Suprapubic skin (tissue), 3 donors: ENCODE data around the gene BLOC1S4.

ENCODE experiments used
- EP300 ChIP-seq: sonication (generic); formaldehyde crosslinking; IDR thresholded peaks from one replicate; pipeline ENCODE4 v1.6.1; 2017; ENCODE audit warnings: antibody characterized with exemption
- POLR2A ChIP-seq, 2 donors: fragments of 450-650 bp; IDR thresholded peaks; one replicate each; pipeline ENCODE4 v1.6.1; 2017; ENCODE audit warnings: antibody characterized with exemption in 2 of 2, mild to moderate bottlenecking in 2 of 2, moderate library complexity in 2 of 2
- TF ChIP-seq, protein P1 (sequence below), 2 donors: fragments of 200-600 bp in 1 of 2; fragments of 450-650 bp in 1 of 2; sonication (generic) in 1 of 2; IDR thresholded peaks; one replicate each; pipeline ENCODE4 v1.5.1; 2016 to 2019; ENCODE audit warnings: antibody characterized with exemption in 2 of 2, mild to moderate bottlenecking in 1 of 2, moderate library complexity in 1 of 2

DNA sequence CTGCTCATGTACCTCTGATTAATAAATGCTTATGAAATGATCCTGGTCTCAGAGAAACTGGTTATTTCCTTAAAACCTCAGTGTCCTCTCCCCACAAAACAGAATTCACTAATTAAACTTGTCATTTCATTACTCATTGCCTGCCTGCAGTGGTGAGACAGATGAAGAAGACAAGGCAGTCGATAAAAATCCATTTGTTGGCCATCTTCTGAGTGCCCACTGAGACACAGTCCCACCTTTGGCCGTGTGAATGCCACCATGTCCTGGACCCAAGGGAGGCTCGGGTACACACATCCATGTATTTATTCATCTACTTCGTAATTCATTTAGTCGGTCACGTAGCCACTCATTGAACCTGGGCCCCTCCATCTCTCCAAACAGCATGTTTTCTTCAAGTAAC, 18.8 kb upstream of the BLOC1S4 start:
- TF ChIP-seq, protein P1, sequence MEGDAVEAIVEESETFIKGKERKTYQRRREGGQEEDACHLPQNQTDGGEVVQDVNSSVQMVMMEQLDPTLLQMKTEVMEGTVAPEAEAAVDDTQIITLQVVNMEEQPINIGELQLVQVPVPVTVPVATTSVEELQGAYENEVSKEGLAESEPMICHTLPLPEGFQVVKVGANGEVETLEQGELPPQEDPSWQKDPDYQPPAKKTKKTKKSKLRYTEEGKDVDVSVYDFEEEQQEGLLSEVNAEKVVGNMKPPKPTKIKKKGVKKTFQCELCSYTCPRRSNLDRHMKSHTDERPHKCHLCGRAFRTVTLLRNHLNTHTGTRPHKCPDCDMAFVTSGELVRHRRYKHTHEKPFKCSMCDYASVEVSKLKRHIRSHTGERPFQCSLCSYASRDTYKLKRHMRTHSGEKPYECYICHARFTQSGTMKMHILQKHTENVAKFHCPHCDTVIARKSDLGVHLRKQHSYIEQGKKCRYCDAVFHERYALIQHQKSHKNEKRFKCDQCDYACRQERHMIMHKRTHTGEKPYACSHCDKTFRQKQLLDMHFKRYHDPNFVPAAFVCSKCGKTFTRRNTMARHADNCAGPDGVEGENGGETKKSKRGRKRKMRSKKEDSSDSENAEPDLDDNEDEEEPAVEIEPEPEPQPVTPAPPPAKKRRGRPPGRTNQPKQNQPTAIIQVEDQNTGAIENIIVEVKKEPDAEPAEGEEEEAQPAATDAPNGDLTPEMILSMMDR (IDR thresholded peaks at IDR 0.05) = no peak
- TF ChIP-seq POLR2A (IDR thresholded peaks at IDR 0.05) (no peak), EP300 (no peak)
